Skin of body (tissue), 2 donors: Measurements from ENCODE around the gene LHCGR. TPM values are rescaled to one million over a fixed set of nuclear protein-coding genes. Genes with fewer than 3 reads are reported as not detected.

Source experiments
- DNase-seq: peaks from one replicate; lab custom pipeline; 2025; lab: John Stamatoyannopoulos, UW
- total RNA-seq: library from RNA; depleted of rRNA; stranded (reverse); fragments of >200 nt; gene quantifications from one replicate; pipeline ENCODE4 v1.2.3, GENCODE V29; 2014

Gene LHCGR
- 1.5 TPM for total RNA-seq

DNA sequence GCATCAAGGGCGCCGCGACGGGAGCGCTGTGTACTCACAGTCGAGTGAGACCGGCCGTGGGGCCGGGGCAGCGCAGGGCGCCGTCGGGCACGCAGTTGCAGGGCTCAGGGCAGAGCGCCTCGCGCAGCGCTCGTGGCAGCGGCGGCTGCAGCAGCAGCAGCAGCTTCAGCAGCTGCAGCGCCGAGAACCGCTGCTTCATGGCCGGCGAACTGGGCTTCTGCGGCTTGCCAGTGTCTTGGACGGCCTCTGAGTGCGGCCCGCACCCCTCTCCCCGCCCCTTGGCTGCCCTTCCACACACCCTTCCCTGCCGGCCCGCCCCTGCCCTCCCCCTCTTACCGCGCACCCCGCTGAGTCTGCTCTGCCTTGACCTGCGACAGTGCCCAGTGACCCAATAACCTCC lies at the start of gene LHCGR:
Gene LHCGR, minus strand, starts transcription at position 252 of the 400 bp plus-strand sequence. Its CDS starts 53 bp downstream, at position 199.
- no peak for DNase-seq

DNA sequence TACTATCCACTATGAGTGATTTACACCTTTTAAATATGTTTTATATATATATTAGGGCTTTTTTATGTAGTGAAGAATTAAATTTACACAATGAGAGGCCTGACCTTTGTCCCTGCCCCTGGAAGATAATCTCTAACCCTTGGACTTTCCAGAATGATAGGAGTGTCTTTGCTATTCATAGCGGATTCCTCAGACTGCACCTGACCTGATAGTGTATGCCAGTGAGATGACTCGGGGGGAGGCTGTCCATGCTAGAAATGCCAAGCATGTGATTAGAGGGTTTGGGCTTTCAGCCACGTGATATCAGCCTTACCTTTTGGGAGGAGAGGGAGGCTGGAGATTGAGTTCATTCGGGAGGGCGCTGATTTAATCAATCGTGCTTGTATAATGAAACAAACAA lies 44.1 kb upstream of the LHCGR start:
- no peak for DNase-seq

DNA sequence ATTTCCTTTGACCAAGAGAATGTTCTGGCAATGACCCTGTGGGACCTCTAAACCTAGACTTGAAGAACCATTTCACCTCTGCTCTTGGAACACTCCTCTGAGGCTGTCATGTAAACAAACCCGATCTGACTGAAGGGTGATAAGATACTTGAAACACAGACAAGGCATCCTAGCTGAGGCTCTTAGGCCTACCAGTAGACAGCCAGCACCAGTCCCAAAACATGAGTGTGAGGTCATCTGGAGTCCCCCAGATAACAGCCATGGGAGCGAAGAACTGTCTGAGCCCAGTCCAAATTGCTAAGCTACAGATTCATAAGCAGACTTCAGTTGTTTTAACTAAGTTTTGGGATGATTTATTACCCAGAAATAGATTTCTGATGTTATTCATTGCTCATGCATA lies 39.5 kb upstream of the LHCGR start:
- DNase-seq = no peak

DNA sequence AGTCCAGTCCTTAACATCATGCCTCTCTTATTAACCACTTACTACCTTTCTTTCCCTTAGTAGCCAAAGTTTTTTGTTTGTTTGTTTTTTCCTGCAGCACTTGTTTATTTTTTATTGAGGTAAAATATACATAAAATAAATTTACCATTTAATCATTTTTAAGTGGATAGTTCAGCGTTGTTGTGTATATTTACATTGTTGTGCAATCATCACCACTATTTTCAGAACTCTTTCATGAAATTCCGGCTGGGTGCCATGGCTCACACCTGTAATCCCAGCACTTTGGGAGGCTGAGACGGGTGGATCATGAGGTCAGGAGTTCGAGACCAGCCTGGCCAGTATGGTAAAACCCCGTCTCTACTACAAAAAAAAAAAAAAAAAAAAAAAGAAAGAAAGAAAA lies 38.1 kb upstream of the LHCGR start:
- no peak for DNase-seq

DNA sequence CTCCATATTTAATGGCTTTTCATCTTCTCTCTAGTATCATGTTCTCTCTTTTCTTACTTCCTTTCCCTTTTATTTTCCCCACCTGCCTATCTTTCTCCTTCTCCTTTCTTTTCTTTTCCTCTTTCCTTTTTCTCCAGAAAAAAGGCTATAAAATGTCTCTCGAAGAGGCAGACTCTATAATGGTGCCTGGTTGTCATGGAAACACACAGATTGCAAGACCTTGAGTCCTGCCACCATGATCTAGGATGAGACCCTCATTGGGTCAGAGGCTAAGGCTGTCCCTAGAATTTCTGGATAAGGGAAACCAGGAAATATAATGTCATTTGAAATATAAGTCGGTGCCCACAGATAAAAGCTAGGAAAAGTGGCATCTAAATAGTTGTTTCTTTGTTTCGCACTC lies 36.5 kb upstream of the LHCGR start:
- no peak for DNase-seq

DNA sequence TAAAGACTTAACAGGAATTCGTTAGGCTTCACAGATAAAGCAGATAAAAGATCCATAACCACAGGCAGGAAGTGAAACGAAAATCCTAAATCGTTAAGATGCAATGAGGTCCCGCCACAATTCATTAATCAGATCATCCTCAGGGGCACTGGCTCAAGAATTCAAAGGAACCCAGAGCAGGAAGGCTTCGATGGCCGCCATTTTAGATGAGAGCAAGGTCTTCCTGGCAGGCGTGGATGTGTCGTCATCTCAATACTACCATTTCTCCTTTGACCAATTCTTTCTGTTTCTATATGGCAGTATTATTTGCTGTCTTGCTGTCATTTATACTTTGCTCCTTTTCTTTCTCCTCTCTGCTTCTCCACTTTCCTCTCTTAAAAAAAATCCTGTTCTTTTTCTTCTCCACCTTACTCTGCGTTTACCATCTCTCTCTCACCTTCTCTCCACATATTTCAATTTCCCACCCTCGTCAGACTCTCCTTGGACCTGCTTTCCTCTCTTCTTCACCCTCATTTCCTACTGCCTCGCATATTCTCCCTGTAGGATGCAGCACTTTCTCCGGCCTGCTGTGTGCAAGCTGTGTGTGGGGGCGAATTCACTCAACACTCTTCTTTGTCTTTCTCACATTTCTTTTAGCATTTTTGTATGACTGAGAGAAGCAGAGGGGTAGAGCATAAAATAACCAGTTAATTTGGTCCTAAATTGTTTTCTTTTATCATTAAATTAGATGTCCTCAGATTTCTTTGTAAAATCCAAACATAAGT lies 35.1 kb upstream of the LHCGR start:
- no peak for DNase-seq

DNA sequence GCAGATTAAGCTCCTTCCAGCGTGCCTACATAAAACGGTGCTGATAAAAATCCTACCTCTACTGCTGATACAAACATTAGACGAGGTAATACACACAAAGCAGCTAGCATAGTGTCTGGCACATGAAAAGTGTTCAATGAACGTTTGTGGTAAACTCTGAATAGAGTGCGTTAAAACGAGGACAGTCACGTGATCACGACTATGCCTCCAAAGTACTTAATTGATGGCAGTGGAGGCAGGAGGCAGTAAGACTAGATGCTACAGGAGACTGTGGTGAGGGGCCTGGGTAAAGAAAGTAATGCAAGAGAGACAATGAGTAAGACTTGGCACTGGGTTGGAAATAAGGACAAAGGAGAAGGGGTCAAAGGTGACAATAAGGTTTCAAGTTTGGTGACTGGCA lies 32.1 kb upstream of the LHCGR start:
- no peak for DNase-seq

DNA sequence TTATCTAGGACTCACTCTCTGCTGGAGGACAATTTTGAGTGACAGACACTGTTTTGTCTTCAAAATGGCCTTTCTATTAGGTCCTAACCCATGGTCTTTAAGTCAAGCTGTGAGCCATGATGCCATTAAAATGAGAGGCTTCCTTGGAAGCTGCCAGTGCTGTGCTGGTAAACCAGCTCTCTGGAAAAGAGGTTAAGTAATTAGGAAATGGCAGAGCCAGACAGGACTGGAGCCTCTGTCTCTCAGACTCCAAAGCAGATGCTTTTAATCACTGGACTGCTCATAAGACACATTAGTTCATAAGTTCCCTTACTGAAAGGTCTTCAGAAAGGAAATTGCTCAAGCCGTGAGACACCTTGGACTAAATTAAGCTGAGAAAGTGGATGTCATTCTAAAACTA lies 25.8 kb upstream of the LHCGR start:
- DNase-seq = no peak

DNA sequence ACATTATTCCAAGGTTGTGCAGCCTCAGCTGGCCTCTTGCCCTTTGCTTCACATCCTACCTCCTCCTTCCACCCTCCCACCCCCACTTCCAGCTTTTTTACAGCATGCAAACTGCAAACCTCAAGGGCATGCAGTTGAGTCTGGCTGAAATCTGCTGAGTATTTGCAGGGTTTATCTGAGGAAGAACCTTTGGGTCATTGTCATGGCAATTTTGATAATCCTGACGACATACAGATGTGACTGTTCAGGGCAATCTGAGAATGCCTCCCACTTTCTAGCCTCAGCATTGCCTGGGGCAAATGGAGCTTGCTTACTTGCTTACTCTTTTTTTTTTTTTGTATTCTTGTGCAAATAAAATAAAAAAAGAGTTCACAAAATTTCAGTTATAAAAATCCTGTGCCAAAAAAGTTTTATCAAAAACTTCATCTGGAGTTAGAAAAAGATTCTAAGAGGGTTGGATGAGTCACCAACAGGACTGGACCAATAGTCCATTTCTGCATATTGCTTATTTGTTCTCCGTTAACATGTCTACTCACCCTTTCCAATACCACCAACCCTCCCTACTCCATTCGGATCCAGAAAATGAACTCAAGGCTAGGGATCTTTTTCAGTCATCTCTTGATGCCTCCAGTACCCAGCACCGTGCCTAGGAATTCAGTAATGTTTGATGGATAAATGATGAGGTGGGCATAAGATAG lies 23.6 kb upstream of the LHCGR start:
- no peak for DNase-seq

DNA sequence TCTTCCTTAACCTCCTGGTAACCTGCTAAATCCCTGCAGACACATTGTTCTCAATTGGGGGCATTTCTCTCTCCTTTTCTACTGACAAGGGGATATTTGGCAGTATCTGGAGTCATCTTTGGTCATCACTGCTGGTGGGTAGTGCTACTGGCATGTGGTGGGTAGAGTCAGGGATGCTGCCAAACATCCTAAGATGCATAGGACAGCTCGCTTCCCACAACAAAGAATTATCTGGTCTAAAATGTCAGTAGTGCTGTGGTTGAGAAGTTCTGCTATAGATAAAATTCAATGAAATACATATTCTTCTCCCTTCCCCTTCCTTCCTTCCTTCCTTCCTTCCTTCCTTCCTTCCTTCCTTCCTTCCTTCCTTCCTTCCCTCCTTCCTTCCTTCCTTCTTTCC lies 18.7 kb upstream of the LHCGR start:
- DNase-seq = no peak

DNA sequence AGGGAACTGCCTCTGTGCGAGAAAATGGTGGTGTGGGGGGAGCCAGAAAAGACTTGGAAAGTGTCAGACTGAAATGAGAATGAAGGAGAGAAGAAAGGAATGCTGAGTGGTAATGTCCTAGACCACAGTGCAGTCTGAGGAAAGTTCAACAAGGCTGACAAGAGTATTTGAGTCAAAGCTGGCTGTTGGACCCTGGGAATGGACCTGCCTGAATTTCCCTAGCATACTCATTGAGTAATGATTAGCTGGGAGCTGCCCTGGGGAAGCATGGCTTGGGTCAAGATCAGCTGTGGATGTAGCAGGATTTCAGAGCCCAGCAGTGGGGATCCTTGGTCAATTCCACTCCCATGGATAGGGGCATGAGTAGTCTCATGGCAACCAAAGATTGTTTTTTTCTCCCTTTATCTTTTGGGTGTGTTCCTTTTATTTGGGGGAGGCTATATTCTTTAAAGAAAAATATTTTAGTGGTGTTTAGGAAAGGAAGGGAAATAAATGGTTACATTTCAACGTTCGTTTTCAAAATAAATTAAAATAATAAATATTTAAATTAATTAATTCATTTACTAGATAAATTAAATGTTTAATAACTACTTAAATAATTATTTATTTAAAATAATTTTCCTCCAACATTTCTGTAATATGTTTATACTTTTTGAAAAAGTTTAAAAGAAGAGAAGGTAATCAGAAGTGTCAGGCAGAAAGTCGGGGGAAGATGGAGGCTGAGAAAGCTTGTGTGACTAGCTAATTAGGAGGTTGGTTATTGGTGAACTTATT lies 15.9 kb upstream of the LHCGR start:
- no peak for DNase-seq

DNA sequence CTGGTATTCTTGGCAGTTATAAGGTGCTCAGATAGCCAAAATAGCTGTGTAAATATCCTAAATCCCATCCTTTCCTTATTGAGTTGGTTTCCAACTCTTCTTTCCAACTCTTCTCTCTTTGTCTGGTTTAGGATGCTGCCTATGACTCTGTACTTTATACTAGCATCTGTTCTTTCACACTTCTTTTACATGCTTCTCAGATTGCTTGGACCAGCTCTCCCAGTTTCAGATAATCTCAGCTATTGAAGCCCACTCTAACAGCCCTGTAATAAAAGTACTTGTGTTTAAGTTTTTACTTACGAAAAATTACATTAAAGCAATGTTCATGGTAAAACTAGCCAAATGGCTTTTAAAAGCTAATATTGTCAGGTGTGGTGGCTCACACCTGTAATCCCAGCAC lies 14.7 kb upstream of the LHCGR start:
- no peak for DNase-seq

DNA sequence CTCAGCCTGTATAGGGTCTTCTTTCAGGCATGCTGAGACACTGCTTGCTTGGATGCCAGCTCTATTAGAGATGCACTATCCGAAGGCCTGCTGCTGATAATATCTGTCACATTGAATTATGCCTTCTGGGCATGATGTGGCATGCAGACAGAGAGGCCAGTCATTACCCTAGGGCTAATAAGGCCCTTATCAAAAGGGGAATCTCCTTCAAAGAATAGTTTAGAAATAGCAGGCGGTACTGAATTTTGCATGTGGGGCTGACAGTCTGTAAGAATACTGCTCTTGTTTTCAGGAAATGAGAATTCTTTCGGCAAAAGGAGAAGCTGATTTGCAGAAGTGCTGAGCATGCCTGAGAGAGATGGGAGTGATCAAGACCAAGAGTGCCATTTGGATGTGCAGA lies 13.1 kb upstream of the LHCGR start:
- DNase-seq = no peak

DNA sequence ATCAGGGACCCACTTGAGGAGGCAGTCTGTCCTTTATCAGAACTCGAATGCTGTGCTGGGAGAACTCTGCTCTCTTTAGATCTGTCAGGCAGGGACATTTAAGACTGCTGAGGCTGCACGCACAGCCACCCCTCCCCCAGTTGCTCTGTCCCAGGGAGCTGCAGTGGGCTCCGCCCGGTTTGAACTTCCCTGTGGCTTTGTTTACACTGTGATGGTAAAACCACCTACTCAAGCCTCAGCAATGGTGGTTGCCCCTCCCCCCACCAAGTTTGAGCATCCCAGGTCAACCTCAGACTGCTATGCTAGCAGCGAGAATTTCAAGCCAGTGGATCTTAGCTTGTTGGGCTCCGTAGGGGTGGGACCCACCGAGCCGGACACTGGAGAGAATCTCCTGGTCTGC lies 11.8 kb upstream of the LHCGR start:
- no peak for DNase-seq

DNA sequence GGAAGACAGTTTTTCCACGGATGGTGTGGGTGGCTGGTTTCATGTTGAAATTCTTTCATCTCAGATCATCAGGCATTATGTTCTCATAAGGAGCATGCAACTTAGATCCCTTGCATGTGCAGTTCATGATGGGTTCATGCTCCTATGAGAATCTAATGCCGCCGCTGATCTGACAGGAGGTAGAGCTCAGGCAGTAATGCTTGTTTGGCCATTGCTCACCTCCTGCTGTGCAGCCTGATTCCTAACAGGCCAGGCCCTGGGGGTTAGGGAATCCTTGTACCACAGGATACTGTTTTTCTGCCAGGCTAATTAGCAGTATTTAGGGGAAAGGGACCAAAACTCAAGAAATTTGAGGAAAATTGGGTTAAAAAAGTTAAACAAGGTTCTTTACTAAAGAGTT lies 5.3 kb upstream of the LHCGR start:
- DNase-seq = no peak

DNA sequence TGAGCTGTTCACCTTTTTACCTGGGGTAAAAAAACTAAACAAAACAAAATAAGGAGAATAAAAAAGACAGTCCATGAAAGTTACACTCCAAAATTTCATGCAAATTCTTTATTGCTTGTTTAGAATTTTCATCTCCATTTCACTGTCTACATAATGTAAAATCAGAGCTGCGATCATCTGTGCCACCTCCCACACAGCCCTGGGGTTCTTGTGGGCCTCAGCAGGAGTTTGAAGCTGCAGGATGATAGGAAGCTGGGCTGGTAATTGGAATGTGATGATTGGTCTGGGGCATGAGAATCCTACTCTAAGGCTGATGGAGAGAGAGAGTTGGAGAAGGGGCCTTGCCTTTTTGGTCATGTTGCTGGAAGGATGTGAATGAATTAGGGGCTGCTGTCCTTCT lies 4.2 kb upstream of the LHCGR start:
- no peak for DNase-seq

DNA sequence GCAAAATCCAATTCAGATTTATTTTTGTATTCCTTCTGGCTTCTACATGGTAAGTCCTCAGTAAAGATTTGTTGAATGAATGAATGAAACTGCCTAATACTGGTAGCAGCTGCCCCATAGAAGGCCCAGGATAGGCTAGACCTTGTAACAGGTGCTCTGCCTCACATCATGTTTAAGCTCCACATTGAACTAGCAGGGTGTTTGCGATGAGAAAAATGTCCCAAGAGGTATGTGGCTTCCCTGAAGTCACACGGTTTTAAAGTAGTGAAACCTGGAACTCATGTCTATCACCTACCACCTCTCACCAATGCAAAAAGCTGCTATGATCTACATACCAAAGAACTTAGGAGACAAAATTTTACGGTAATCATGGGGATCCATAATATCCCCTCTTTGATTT lies 765 bp upstream of the LHCGR start:
- DNase-seq = no peak

DNA sequence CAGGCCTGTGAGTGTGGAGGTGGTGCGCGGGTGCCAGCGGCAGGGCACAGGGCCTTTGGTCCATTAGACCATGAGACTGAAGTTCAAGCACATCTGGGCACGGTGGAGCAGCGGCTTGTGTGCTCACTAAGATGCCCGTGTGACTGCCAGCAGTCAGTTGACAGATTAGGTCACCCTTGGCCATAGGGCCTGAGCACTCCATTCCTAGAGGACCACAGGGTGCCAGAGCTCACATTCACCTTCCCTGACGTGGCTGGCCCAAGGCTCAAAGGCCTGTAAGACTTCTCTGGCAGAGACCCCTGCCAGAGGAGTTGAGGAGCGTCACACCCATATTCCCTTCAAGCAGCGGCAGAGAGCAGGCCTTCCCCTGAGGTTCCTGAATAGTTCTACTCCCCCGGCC lies 650 bp downstream of the LHCGR start:
- no peak for DNase-seq

DNA sequence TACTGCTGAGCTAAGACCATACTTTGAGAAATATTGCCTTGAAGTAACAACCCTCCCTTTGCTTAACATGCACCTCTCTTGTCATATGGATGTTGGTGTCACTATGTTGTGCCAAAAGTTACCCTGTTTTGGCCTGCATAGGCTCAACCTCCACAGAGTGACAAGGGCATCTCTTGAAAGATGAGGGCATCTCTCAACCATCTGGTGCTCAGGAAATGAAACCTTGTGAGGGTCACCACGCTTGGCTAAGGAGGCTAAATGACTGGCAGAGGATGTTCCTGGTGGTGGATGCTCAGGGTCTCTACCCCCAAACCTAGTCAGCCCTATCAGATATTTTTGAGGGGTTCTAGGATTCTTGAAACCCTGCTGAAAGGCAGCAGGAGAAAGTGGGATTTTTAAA lies 2.3 kb downstream of the LHCGR start:
- DNase-seq = no peak

DNA sequence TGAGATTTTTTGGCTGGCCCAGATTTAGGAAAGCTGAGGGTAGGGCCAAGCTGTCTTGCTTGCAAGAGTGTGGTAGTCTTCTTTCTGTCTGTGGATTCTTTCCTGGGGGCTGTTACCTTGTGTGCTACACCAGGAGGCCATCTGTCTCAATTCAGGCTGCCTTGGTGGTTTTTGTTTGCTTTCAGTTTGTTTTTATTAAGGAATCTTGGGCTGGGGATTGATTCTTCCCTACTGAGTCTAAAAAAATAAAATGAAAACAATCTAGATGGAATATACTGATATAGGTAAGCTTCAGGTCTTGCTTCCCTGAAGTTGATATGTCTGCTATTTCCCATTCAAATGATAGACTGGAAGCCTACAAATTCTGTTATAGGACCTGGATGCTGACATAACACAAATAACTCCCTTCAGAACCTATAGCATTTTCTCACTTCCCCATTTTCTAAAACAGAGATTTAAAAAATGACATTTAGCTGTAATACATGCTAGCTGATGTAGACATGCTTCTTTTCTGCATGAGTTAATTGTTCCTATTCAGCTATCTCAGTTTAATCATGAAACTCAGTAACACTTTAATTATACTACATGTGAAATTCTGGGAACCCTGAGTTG lies 5.3 kb downstream of the LHCGR start:
- DNase-seq = no peak

DNA sequence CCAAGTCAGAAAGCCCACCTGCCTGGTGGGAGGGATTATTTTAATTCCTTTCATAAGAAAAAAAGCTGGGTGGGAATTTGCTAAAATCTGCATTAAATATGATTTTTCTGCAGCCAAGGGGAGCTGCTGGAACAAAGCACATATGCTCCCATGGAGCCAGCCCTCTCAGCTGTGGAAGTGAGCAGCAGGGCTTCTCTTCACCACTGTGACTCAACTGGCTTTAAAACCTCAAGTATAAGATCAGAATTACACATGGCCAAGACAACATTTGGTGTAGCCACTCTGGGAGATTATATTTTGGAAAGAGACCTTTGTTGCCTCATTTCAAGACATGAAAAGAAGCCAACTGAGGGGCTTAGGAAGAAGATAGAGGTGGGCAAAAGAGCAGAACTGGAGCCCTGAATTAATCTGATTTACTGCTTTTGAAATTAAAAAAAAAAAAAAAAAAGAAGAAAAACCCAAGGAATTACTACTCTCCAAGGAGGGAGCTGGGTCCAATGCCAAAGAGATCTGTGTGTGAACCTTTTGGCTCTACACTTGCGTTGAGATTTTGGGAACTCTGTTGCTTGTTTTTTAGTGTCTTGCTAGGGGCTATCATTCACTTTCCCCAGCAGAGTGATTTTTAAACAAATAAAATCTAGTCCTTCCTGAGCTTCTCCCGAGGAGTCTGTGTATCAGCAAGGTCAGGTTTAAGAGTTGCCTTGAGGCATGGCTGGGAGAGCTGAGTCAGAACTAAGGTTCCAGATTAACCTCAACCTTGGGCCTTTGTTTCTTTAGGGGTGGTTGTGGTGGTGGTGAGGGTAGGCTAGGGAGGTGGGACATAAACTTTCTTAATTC lies 6.0 kb downstream of the LHCGR start:
- peak; percentile 51 for DNase-seq
